HG02870 (cell line): ENCODE measurements around the gene TGIF1.
"Not testable (repeated sequence)": the region's sequence is repeated elsewhere in the genome, so short reads cannot be mapped to it uniquely, and the experiment has no call there.

Source experiments
- ATAC-seq: cut with Tn5 transposase; IDR thresholded peaks from one replicate; pipeline ENCODE4 v1.9.1; 2021; ENCODE audit warnings: mild to moderate bottlenecking, moderate library complexity; ENCODE audit not compliant: unreplicated experiment

Gene TGIF1

DNA sequence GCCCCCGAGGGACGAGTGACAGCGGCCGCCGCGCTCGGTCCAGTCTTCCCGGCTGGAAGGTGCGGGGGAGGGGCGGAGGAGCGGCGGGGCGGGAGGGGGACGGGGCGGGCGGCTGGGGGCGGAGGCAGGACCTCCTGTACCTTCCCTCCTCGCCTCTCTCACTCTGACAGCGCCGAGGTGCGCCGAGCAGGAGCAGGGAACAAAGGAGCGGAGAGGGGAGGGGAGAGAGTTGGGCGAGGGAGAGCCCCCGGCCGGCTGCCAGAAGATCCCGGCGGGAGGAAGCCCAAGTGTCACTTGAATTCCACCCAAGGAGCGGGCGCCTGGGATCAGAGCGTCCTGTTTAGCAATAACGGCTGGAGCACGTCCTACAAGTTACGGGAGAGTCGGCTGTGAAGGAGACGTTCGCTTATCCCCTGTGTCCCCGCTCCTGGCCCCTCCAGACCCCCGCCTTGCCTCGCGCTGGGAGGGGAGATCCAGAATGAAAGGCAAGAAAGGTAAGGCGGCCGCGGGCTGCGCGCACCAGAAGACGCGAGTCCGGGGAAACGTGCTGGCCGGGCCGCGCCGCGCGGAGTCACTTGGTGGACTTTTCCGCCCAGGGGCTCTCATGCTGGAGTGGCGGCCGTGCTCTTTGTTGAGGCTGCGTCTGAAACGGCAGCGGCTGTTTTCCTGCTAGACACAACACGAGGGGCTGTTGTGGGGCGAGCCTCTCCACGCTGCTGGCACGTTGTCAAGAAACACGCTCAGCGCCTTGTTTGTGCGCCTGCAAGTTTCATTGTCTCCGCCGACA lies at the start of gene TGIF1:
TSS of gene TGIF1 (plus strand) at position 161 of the 787 bp plus-strand sequence. CDS start at position 479, 318 bp downstream.
- ATAC-seq: no peak

DNA sequence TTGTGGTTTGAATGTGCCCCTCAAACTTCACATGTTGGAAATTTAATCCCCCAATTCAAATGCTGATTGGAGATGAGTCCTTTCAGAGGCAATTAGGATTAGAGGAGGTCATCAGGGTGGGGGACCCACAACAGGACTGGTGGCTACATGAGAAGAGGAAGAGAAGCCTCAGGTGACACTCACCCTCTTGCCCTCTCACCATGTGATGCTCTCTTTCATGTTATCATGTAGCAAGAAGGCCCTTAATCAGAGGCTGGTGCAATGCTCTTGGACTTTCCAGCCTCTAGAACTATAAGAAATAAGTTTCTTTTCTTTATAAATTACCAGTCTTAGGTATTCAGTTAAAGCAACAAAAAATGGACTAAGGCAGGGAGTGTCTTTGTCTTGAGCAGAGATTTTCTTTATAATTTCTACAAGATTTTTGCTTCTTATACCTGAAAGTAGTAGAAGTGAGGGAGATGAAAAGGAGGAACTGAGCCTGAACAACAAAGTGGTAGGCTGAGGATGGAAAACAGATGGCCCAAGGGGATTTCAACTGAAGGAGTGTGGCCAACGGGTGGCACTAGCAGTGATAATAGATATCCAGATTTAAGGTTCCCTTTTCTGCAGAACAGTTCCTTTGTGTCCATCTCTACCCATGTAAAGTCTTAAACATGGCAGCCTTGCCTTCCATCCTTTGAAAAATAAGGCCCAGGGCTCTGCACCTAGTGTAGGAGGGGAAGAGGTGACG lies 49.2 kb upstream of the TGIF1 start:
- no peak for ATAC-seq

DNA sequence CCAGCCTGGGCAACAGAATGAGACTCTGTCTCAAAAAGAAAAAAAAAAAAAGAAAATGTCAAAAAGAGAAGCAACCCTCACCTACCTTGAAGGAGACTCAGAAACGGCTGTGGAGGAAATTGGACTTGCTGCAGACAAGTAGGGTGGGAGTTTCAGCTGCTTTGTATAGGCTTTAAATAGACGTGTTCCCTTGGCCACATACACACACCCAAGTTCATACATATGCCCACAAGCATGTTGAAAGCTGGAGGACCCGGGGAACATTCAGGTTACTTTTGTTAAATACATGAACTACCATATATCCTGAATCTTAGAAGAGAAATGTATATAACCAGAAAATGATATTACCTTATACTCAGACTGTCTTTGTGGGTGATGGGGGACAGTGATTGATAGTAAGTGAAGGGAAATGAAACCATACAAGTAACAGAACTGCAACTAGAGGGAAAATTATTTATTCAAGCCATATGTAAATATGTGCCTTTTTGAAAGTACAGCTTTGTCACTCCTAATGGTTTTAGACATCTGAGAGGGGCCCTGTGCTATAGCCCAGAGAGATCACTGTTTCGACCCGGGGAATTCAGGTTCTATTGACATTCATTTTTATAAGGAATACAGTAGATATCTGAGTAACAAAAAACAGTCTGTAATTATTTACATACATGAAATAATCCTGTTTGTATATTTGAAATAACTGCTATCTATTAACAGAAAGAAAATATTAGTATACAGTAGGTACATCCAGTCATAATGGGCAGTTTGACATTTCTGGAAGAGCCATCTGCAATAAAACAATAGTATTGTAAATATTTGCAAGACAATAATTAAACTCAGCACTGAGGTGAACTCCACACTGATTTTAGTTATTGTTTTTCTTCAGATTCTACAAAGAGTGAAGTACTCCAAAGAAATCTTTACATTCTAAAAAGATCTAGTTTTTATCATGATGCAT lies 48.0 kb upstream of the TGIF1 start:
- peak; percentile 84 for ATAC-seq

DNA sequence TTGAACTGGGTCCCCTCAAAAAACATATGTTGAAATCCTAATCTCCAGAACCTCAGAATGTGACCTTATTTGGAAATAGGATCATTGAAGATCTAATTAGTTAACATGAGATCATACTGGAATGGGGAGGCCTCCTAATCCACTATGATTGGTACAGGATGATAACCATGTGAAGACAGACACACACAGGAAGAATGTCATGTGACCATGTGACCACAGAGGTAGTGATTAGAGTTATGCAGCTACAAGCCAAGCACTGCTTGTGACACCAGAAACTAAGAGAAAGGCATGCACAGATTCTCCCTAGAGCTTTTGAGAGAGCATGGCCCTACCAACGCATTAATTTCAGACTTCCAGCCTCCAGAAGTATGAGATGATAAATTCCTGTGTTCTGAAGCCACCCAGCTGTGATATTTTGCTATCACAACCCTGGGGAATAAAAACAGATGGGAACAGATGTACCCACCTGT lies 47.0 kb upstream of the TGIF1 start:
- no peak for ATAC-seq

DNA sequence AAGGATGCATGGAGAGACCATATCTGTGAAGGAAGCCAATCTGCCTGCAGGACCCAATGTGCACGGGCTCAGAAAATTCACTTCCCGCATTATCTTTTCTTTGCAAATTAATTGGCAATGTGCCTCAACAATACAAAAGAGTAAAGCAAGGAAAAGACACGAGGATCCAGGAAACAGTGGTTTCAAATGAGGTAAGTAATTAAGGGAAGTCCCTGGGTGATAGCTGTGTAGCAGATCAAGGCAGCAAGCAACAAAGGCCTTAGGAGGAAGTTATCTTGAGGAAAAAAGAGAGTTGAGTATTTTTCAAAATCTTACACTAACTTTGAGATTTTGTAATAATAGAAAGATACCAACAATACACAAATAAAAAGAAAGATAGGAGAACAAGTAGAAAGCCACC lies 44.3 kb upstream of the TGIF1 start:
- ATAC-seq: no peak

DNA sequence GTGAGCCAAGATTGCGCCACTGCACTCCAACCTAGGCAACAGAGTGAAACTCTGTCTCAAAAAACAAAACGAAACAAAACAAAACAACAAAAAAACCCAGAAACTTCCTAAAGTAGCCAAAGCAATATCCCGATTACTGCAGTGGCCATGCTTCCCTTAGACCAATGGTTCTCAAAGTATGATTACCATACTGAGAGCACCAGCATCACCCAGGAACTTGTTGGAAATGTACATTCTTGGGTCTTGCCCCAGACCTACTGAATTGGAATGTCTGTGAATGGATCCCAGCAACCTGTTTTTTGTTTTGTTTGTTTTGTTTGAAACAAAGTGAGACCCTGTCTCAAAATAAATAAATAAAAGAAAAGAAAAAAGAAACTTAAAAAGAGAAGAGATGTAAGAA lies 41.9 kb upstream of the TGIF1 start:
- no peak for ATAC-seq

DNA sequence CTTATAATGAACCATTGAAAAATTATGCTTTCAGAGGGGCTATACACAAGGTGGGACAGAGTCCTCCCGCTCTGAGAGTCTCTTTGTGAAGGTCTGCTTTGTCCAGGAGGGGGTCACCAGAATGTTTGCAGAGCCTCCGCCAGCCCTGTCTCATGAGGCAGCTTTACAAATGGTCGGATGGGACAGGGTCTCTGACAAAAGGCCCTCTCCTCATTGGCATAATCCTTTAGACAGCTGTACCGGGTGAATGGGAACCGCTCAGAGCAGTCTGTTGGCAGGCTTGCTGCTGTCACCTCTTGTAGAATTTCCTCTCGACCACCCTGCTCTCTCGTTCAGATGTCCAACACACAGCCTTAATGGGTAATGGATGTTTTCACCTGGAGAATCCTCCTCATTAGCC lies 40.2 kb upstream of the TGIF1 start:
- no peak for ATAC-seq

DNA sequence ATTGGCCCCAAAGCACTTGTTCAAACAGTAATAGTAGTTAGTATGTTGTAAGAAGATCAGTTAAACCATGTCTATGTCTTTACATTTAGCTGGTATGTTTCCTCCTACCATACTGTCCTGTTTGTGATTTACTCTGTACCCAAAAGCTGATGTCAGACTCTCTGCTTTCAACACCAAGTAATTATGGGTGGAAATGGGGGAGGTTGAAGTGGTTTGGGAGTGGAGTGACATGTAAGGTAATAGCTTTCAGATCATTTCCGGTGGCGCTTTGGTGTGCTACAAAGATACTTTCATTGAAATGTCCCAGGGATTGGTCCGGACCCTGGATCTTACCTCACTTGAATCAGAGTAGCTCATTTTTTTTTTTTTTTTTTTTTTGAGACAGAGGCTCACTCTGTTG lies 39.7 kb upstream of the TGIF1 start:
- ATAC-seq: no peak

DNA sequence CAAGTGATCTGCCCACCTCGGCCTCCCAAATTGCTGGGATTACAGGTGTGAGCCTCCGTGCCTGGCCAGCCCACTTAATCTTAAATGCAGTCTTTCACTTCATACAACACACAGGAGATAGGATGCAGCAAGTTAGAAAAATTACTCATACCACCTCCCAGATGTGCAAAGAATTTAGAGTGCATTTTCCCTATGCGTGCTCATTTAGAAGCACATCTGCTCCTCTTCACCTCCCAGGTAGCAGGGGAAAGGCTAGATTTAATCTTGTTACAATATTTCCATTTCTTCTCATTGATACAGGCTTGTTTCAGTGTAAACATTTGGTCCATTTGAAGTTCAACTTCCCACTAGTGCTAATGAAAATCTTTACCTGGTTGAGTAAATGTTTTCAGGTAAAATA lies 39.1 kb upstream of the TGIF1 start:
- not testable (repeated sequence) for ATAC-seq

DNA sequence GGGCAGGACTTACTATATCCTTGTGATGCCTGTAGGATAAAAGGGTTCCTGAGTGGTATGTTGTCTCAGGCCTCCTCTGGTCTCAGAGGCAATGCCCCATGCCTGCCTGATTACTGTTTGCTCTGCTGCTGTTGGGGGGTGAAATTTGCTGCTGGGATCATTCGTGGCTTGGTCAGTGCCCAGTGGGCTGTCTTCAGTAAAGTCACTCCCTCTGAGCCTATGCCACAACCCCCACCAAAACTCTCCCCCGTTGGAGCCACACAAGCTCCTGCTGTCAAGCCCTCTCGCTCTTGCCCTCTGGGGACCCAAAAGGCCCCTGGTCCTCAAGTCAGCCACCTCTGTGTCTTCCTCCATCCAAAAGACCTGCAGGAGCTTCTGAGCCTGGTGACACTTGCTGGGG lies 38.6 kb upstream of the TGIF1 start:
- ATAC-seq: no peak

DNA sequence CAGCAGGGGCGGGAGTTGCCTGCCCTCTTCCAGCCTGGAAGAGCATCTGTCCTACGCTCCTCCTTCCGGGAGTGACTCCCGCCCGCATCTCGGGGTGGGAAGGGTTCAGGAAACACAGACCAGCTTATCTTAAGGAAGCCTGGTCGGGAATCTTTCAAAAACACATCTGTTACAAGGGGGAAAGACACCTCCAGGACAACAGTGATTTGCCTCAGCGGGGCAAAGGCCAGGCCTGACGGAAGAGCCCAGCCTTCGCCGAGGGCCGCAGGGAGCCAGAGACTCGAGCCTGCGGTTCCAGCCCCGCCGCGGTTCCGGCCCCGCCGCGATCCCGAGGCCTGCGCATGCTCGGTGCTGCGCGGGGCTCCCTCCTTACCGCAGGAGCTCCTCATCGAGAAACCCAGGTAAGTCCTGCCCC lies 38.1 kb upstream of the TGIF1 start:
- ATAC-seq: no peak

DNA sequence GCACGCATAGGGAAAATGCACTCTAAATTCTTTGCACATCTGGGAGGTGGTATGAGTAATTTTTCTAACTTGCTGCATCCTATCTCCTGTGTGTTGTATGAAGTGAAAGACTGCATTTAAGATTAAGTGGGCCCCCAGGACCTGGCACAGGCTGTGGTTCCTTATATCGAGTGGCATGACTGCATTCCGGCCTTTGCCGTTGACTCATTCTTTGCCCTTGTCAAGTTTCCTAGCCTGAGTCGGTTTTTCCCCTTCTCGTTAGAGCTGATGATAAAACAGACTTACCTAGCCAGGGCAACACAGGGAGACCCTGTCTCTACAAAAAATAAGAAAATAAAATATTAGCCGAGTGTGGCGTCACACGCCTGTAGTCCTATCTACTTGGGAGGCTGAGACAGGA lies 37.4 kb upstream of the TGIF1 start:
- ATAC-seq: not testable (repeated sequence)

DNA sequence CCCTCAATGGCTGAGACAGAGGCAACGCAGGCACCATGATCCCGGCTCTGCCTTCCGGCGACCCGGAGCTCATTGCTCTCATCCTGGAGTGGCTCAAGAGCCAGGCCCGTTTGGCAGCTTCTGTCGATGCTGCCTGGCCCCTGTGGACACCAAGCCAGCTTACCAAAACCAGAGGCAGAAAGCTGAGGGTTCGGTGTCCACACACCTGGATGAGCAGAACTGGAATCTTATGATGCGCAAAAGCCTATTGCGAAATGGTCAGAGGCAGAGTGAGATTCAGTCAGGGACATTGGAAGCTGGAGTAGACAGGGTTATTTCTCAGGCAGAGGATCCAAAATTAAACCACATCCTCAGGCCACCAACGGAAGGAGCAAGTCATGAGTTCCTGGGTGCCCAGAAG lies 34.9 kb upstream of the TGIF1 start:
- ATAC-seq: no peak

DNA sequence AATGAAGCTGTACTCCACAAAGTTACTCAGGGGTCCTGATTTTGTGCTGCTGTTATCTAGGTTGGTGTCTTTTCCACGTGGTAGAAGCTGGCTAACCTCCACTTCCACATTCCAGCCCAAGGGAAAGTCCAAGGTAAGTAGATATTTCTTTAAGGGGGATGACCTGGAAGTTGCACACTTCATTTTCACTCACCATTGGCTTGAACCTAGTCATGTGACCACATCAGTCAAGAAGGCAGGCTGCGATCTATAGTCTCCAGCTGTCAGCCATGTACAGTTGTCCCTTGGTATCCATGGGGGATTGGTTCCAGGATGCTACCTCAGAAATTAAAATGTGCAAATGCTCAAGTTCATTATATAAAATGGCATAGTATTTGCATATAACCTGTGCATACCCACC lies 31.9 kb upstream of the TGIF1 start:
- ATAC-seq: no peak

DNA sequence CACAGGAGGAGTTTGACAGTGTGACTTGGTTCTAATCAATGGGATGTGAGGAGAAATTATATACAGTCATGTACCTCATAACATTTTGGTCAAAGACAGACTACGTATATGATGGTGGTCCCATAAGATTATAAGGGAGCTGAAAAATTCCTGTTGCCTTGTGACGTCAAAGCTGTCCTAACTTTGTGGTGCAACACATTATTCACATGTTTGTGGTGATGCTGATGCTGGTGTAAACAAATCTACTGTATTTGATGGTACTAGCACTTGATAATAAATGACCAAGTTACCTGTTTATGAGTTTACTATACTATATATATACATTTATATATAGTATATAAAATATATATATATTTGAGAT lies 29.1 kb upstream of the TGIF1 start:
- no peak for ATAC-seq

DNA sequence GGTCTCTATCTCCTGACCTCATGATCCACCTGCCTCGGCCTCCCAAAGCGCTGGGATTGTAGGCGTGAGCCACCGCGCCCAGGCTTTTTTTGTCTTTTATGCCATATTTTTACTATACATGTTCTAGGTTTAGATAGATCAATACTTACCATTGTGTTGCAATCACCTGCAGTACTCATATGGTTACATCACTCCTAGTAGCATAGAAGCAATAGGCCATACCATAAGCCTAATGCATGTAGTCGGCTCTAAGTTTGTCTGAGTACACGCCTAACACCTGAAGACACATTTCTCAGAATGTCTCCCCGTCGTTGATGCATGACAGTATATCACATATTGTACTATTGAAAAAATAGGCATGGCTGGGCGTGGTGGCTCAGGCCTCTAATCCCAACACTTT lies 27.1 kb upstream of the TGIF1 start:
- ATAC-seq: no peak

DNA sequence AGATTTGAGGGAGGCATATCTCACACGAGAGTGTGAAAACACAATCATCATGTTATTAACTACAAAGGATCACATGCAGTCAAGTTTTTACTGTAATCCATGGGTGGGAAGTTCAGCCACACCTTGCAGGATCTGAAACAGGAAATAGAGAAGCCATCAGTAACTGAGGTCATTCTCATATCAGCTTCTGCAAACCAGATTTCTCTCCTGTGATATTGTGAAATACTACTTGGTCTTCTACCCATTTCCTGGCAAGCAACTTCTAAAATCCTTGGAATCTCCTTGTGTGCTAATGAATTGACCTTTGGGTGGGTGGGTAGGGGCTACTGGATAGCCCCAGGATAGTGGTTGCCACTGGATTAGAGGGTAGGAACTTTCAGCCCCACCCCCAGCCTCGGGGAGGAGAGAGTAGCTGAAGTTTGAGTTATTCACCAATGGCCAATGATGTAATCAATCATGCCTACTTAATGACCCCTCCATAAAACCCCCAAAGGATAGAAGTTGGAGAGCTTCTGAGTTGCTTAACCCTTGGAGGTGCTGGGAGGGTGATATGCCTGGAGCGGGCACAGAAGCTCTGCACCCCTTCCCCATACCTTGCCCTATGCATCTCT lies 25.6 kb upstream of the TGIF1 start:
- ATAC-seq: no peak

DNA sequence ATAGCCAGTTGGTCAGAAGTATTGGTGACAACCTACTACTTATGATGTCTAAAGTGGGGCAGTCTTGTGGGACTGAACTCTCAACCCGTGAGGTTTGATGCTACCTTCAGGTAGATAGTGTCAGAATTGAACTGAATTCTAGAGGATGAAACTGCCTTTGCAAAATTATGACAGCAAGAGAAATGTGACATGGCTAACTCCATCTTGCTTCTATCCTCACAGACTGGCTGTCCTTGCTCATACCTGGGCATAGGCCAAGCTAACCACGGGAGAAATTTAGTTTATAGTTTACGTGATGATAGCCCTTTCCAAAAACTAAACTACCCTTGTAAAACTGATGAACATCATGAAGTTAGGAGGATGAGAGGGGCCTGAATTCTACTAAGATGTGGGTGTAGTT lies 24.9 kb upstream of the TGIF1 start:
- ATAC-seq: no peak

DNA sequence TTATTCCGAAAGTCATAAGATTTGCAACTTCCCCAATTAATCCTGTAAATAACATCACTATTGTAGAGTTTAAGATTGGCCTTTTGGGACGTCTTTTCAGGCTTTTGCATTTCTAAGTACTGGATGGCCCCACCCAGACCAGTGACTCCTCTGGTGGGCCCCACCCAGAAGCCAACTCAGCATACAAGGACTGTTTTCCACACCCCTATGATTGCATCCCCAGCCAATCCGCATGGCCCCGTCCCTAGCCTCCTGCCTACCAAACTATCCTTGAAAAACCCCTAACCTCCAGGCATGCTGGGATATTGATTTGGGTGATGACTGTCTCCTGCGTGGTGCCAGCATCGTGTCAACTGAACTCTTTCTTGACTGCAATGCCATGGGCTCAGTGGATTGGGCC lies 24.5 kb upstream of the TGIF1 start:
- no peak for ATAC-seq

DNA sequence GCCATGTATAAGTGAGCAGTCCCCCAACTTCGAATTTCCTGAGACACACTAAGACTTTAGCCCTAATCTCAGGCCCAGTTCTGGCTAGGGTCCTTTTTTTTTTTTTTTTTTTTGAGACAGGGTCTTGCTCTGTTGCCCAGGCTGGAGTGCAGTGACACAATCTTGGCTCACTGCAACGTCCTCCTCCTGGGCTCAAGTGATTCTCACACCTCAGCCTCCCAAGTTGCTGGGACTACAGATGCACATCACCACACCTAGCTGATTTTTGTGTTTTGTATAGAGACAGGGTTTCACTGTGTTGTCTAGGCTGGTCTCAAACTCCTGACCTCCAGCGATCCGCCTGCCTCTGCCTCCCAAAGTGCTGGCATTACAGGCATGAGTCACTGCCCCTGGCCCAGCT lies 23.9 kb upstream of the TGIF1 start:
- no peak for ATAC-seq

DNA sequence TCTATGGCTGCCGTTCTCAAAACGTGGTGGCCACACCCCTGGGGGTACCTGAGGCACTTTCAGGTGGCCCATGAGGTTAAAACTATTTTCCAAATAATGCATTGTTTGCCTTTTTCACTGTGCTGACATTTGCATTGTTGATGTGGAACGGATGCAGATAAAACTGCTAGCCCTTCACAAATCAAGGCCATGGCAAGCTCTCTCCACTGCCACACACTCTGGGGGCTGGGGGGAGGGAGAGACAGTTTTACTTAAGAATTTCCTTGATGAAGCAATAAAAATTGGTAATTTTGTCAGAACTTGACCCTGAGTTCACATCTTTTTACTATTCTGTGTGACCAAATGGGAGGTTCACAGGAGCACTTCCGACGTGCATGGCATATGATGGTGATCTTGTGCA lies 22.0 kb upstream of the TGIF1 start:
- no peak for ATAC-seq
